PFSK-1 (cell line): Measurements from ENCODE around the gene APOBEC3B.

Experiments
- FOXP2 ChIP-seq: optimal IDR thresholded peaks from 2 replicates; pipeline ENCODE3; 2011; ENCODE audit warnings: borderline replicate concordance, control low read depth, inconsistent platforms; ENCODE audit not compliant: insufficient read depth; ENCODE audit errors: extremely low read length, extremely low read depth
- POLR2AphosphoS5 ChIP-seq: IDR thresholded peaks from 2 replicates; pipeline ENCODE4 v1.6.1; 2012; ENCODE audit warnings: low read depth, mild to moderate bottlenecking, control low read depth, low read length, moderate library complexity
- REST ChIP-seq, 2 experiments: IDR thresholded peaks; 2 replicates each; pipeline versions ENCODE4 v1.6.1 to v1.8.0; 2011 to 2012; ENCODE audit warnings: low read depth in 2 of 2, low read length in 2 of 2, control low read depth in 1 of 2, inconsistent platforms in 1 of 2, mild to moderate bottlenecking in 1 of 2, moderate library complexity in 1 of 2; ENCODE audit not compliant: insufficient read depth in 1 of 2
- SIN3A ChIP-seq: IDR thresholded peaks from 2 replicates; pipeline ENCODE4 v1.6.1; 2012; ENCODE audit warnings: mild to moderate bottlenecking, low read length, moderate library complexity, borderline replicate concordance; ENCODE audit not compliant: insufficient read depth
- TAF1 ChIP-seq: IDR thresholded peaks from 2 replicates; pipeline ENCODE4 v1.6.1; 2012; ENCODE audit warnings: low read length, control low read depth, borderline replicate concordance; ENCODE audit not compliant: insufficient read depth

The APOBEC3B gene

DNA sequence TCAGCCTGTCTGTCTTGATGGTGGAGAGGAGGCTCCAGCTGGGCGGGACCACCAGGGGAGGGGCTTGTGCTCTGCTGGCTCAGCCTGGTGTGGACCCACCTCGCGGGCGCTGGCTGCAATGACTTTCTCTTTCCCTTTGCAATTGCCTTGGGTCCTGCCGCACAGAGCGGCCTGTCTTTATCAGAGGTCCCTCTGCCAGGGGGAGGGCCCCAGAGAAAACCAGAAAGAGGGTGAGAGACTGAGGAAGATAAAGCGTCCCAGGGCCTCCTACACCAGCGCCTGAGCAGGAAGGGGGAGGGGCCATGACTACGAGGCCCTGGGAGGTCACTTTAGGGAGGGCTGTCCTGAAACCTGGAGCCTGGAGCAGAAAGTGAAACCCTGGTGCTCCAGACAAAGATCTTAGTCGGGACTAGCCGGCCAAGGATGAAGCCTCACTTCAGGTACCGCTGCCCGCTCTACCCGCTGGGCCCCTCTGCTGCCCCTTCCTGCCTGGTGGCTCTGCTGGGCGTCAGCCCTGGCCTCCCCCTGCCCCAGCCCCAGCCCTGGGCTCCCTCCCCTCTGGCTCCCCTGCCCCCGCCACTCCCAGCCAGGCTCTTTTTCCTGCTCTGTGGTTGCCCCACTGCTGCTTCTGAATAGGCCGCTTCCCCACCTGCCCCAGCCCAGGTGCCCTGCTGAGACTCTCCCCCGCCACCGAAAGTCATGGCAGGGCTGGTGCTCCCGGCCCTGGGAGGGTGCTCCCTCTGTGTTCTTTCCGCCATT, 58.6 kb downstream of the APOBEC3B start, which contains the start of gene APOBEC3F:
APOBEC3F (plus strand) TSS at position 327 of the 759 bp plus-strand sequence; CDS start at position 424, 97 bp downstream.
- 0 out of 2 replicates have a peak, but pooled peaks have one; percentile 24 for TF ChIP-seq POLR2AphosphoS5

DNA sequence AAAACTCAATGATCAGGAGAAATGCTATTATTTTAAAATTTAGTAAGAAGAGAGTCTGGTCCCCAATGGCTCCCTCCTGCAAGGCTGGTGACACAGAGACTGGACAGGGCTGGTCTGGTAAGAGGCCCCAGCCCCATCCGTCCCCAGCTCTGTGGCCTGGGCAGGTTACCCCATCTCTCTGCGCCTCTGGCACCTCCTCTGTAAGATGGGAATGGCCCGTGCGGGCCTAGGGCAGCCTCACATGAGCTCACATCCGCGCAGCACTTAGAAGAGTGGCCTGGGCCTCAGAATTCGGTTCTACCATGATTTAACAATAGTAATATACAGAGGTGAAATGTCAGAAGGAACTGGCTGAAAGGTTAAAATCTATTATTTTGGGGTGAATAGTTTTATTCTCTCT, 59.8 kb downstream of the APOBEC3B start:
- TF ChIP-seq FOXP2: no peak
- no peak for TF ChIP-seq SIN3A
- TF ChIP-seq TAF1: no peak
- no peak for TF ChIP-seq REST (IDR thresholded peaks at IDR 0.05; ENCODE audit: insufficient read depth in 1 of 2, low read depth in 2 of 2, low read length in 2 of 2)
- no peak for TF ChIP-seq POLR2AphosphoS5
